Activated CD8-positive, alpha-beta memory T cell treated with anti-CD3 and anti-CD28 coated beads, Interleukin-2, amount 10 ng/mL, durations not matched to agents 7 days and 5 days (primary cell): ENCODE measurements around the gene ZNF846. TPM values are rescaled to one million over a fixed set of nuclear protein-coding genes. Genes with fewer than 3 reads are reported as not detected.
"Not testable (repeated sequence)": the region's sequence is repeated elsewhere in the genome, so short reads cannot be mapped to it uniquely, and the experiment has no call there.

Source experiments
- ATAC-seq: fragments of 150-1000 bp; cut with Tn5 transposase; one replicate; pipeline ENCODE4 v1.10.0; 2021; ENCODE audit warnings: moderate library complexity
- CTCF ChIA-PET: fragments of 350-600 bp; sonication (Branson Sonifier 250); formaldehyde crosslinking; loops from one replicate; lab custom pipeline; 2021; ENCODE audit warnings: antibody characterized with exemption; lab: Charles Lee
- DNase-seq: peaks from one replicate; pipeline ENCODE4 v3.0.0-alpha.2; 2020
- H3K27ac Mint-ChIP-seq: one replicate; pipeline ENCODE4 v1.8.0; 2021; ENCODE audit warnings: mild to moderate bottlenecking, mixed read lengths
- H3K27me3 Mint-ChIP-seq: one replicate; pipeline ENCODE4 v1.8.0; 2021; ENCODE audit warnings: mixed read lengths
- H3K36me3 Mint-ChIP-seq: one replicate; pipeline ENCODE4 v1.8.0; 2021; ENCODE audit warnings: mild to moderate bottlenecking, mixed read lengths
- H3K4me1 Mint-ChIP-seq: one replicate; pipeline ENCODE4 v1.8.0; 2021; ENCODE audit warnings: mixed read lengths
- H3K4me3 Mint-ChIP-seq: one replicate; pipeline ENCODE4 v1.8.0; 2021; ENCODE audit warnings: mild to moderate bottlenecking, moderate library complexity, mixed read lengths
- H3K9me3 Mint-ChIP-seq: one replicate; pipeline ENCODE4 v1.8.0; 2022; ENCODE audit warnings: low read depth, mixed read lengths
- total RNA-seq, 2 experiments: library from RNA; stranded (reverse); gene quantifications; one replicate each; pipeline ENCODE4 v1.2.3, GENCODE V29; 2021

Gene ZNF846
- total RNA-seq, 2 experiments from 2014 or later, result 6.0 to 9.6 TPM

GRCh38 chr19:9751446-9751845 lies 17.1 kb downstream of the ZNF846 start:
- Mint-ChIP-seq H3K27ac (no peak overlapping the region), H3K4me1 (no peaks in the 10 kb centered on the region), H3K9me3 (peaks cover 20% of the 10 kb centered on the region), H3K4me3 (no peak overlapping the region), H3K27me3 (no peaks in the 10 kb centered on the region), H3K36me3 (peaks cover 18% of the 10 kb centered on the region)
- CTCF ChIA-PET, result interaction anchor here (0.5 kb wide), 1 partner anchor 618 kb away, joined by 3 read pairs; no protein-coding TSS in a partner anchor
- no peak for ATAC-seq
- no peak for DNase-seq

DNA sequence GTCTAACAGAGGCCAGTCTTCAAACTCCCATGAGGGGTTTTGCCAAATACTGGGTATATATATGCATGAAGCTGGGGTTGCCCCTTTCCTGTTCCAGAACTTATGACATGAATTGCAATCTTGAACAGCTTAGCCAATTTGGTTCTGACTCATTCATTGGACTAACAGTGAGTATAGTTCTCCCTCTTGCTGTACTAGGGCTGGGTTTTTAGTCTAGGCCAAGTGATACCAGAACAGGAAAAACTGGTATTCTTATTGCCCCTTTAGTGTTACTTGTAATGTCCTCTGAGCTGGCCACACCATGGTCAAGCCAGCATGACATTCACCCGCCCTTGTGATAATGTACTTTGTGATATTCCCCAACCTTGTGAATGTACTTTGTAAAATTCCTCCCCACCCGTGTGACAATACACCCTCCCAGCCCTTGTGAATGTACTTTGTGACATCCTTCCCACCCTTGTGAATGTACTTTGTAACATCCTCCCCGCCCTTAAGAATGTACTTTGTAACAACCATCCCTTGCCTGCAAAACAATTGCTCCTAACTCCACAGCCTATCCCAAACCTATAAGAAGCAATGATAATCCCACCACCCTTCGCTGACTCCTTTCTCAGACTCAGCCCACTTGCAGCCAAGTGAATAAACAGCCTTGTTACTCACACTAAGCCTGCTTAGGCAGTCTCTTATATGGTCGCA lies 26.9 kb downstream of the ZNF846 start:
- Mint-ChIP-seq H3K27me3 (no peaks in the 10 kb centered on the region), H3K27ac (no peak overlapping the region), H3K36me3 (peaks cover 5% of the 10 kb centered on the region), H3K4me3 (no peak overlapping the region), H3K9me3 (peaks cover 13% of the 10 kb centered on the region), H3K4me1 (no peaks in the 10 kb centered on the region)
- no peak for ATAC-seq
- CTCF ChIA-PET, result no interaction called here
- no peak for DNase-seq

GRCh38 chr19:9735986-9736385 lies 32.6 kb downstream of the ZNF846 start:
- H3K27ac Mint-ChIP-seq, result no peak overlapping the region
- H3K36me3 Mint-ChIP-seq, result no peaks in the 10 kb centered on the region
- DNase-seq, result no peak
- no peak for ATAC-seq
- peaks cover 2% of the 10 kb centered on the region for H3K9me3 Mint-ChIP-seq
- no peaks in the 10 kb centered on the region for H3K4me1 Mint-ChIP-seq
- H3K27me3 Mint-ChIP-seq, result no peaks in the 10 kb centered on the region
- CTCF ChIA-PET, result no interaction called here
- no peak overlapping the region for H3K4me3 Mint-ChIP-seq

- H3K9me3 Mint-ChIP-seq, H3K4me1 Mint-ChIP-seq, H3K27me3 Mint-ChIP-seq, ATAC-seq, H3K36me3 Mint-ChIP-seq, H3K4me3 Mint-ChIP-seq, H3K27ac Mint-ChIP-seq, CTCF ChIA-PET, DNase-seq: not testable (repeated sequence)
Observed at GRCh38 chr19:9730056-9730455, 38.5 kb downstream of the ZNF846 start.

DNA sequence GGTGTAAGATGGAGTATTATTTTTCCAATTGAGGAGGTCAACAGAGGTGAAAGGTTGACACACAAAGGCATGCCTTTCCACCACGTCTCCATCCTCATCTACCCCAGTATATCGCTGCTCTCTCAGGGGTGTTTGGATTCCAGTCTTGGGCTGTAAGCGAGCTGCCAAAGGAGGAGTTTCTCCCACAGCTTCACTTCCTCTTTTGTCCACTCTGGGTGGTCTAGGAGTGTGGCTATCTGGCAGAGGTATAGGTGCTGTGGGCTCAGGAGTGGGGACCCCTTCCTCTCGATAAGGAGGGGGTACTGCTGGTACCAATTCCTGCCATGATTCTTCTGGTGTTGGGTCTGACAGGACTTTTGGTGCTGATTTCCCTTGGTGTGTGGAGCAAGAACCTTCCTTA lies 39.4 kb downstream of the ZNF846 start:
- Mint-ChIP-seq H3K36me3 (no peaks in the 10 kb centered on the region), H3K4me3 (no peak overlapping the region), H3K27me3 (no peaks in the 10 kb centered on the region), H3K27ac (no peak overlapping the region), H3K9me3 (peaks cover 2% of the 10 kb centered on the region), H3K4me1 (no peaks in the 10 kb centered on the region)
- DNase-seq, result no peak
- ATAC-seq, result no peak
- CTCF ChIA-PET, result no interaction called here

DNA sequence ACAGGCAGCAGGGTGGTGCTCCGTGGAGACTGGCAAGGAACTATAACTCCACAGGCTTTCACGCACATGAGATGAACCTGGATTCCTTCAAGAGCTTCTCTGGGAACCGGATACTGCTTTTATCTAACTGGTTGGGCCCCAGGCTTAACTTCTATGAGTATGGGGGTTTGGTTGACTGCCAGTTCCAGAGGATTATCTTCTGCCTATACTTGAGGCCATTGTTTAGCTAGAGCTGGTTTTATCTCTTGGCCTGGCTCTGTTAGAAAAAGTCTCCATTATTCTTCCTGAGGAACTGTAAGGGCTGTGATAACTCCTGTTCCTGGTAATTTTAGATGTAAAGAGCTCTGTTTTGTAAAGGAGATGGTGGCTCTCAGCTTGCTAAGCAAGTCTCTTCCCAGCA lies 40.9 kb downstream of the ZNF846 start:
- Mint-ChIP-seq H3K4me1 (no peaks in the 10 kb centered on the region), H3K9me3 (peaks cover 6% of the 10 kb centered on the region), H3K27me3 (no peaks in the 10 kb centered on the region), H3K36me3 (no peaks in the 10 kb centered on the region), H3K4me3 (no peak overlapping the region), H3K27ac (no peak overlapping the region)
- ATAC-seq (no peak), DNase-seq (no peak)
- CTCF ChIA-PET, result no interaction called here

DNA sequence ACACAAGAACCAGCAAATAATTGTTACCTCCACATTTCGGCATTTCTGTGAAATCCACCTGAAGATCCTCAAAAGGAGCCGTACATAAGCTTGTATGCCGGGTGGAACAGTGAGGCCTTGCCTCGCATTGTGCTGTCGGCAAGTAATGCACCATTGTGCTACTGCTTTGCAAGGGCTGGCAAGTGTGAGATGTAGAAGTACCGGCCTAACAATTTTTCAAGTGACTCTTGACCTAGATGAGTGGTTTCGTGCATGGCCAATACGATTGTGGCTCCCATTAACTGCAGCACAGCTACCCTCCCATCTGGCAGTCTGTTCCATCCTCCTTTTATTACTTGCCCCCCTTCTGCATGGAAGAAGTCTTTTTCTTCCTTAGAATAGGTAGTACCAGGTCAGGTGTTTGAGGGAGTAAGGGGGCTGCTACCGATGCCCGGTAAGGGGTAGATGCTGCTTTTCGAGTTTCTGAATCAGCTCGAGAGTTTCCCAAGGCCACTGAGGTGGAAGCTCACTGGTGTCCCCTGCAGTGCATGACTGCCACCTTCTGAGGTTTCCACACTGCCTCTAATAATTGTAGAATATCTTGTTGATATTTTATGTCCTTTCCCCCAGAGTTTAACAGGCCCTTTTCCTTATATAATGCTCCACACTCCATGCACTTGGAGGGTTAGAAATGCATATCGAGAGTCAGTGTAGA lies 42.9 kb downstream of the ZNF846 start:
- H3K36me3 Mint-ChIP-seq, H3K4me3 Mint-ChIP-seq, H3K4me1 Mint-ChIP-seq, ATAC-seq, H3K27ac Mint-ChIP-seq, H3K27me3 Mint-ChIP-seq, CTCF ChIA-PET, H3K9me3 Mint-ChIP-seq, DNase-seq: not testable (repeated sequence)

DNA sequence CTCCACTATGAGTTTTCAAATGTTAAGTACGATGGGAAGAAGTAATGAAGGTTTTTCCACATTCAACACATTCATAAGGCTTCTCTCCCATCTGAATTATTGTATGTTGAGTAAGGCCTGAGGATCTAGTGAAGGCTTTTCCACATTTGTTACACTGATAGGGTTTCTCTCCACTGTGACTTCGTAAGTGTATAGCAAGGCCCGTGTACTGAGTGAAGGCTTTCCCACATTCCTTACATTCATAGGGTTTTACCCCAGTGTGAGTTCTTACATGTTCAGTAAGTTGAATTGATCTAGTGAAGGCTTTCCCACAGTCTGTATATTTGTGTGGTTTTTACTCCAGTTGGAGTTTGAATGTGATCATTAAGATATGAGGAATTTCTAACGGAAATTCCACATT lies 44.4 kb downstream of the ZNF846 start:
- no peak overlapping the region for H3K27ac Mint-ChIP-seq
- peaks cover 1% of the 10 kb centered on the region for H3K36me3 Mint-ChIP-seq
- ATAC-seq, result no peak

DNA sequence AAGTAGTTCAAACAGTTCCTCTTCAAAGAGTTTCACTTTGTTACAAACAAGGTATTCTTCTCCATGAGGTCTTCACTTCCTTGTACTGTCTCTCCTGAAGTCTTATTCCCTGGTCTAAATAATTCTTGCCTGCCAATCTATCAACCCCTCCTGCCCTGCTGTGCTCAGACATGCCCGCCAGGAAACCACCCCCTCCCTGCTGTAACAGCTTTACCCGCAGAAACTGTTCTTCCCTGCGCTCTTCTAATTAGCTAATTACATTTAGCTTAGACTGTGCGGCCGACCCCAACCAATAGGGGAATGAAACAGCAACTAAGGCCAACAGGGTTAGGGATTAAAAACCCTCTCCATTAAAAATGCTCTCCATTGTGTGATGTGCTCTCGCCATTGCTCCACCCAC lies 46.7 kb downstream of the ZNF846 start:
- peaks cover 4% of the 10 kb centered on the region for H3K4me1 Mint-ChIP-seq

More for the DNA sequence above, 44.4 kb downstream of the ZNF846 start:
- H3K27me3 Mint-ChIP-seq, result no peaks in the 10 kb centered on the region
- H3K9me3 Mint-ChIP-seq, result peaks cover 6% of the 10 kb centered on the region
- no peak overlapping the region for H3K4me3 Mint-ChIP-seq
- CTCF ChIA-PET, result no interaction called here
- peaks cover 4% of the 10 kb centered on the region for H3K4me1 Mint-ChIP-seq
- DNase-seq, result no peak

DNA sequence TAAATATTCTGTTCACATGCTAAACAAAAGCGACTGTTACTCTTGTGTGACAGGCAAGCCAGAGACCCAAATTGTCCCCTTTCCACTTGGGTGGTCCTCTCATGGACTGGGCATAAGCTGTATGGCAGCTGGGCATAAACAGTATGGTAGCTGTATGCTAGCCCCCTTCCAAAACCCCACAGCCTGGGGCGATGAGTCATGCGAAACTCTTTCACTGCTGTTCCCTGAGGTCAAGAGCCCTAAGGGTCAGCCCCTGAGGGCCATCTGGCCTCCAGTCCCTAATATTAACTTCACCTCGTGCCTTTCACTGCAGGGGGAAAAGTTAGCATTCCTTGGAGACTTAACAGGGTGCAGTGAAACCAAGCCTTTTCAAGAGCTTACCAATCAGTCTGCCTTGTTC lies 48.0 kb downstream of the ZNF846 start:
- H3K36me3 Mint-ChIP-seq, result peaks cover 1% of the 10 kb centered on the region
- CTCF ChIA-PET, result no interaction called here
- H3K9me3 Mint-ChIP-seq, result peaks cover 9% of the 10 kb centered on the region
- peaks cover 4% of the 10 kb centered on the region for H3K27me3 Mint-ChIP-seq
- ATAC-seq, result no peak
- H3K27ac Mint-ChIP-seq, result no peak overlapping the region
- H3K4me3 Mint-ChIP-seq, result no peak overlapping the region
- peaks cover 4% of the 10 kb centered on the region for H3K4me1 Mint-ChIP-seq
- no peak for DNase-seq

More for the DNA sequence above, 46.7 kb downstream of the ZNF846 start:
- Mint-ChIP-seq H3K9me3 (peaks cover 9% of the 10 kb centered on the region), H3K27ac (no peak overlapping the region), H3K4me3 (peak overlapping the region; percentile 2), H3K27me3 (peaks cover 4% of the 10 kb centered on the region), H3K36me3 (peaks cover 1% of the 10 kb centered on the region)
- ATAC-seq (no peak), DNase-seq (no peak)
- CTCF ChIA-PET, result no interaction called here

DNA sequence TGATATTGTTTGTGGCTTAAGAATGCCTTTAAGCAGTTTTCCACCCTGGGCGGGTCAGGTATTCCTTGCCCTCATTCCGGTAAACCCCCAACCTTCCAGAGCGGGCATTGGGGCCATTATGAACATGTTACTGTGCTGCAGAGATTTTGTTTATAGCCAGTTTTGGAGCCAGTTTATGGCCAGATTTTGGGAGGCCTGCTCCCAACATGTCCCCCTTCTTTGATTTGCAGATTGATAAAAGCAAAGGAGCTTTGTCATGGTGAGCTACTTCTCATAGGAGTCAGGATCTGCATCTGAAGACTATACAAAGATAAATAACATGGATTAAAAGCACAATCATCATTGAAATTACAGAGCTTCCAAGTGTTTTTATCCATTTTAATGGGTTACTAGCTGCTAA lies 56.7 kb downstream of the ZNF846 start:
- no peaks in the 10 kb centered on the region for H3K36me3 Mint-ChIP-seq
- no peak overlapping the region for H3K27ac Mint-ChIP-seq
- DNase-seq (no peak), ATAC-seq (no peak)
- CTCF ChIA-PET, result interaction anchor here (1.0 kb wide), 1 partner anchor 12 kb away, joined by 3 read pairs; no protein-coding TSS in a partner anchor
- H3K4me1 Mint-ChIP-seq, result no peaks in the 10 kb centered on the region
- peaks cover 14% of the 10 kb centered on the region for H3K9me3 Mint-ChIP-seq
- H3K27me3 Mint-ChIP-seq, result peaks cover 10% of the 10 kb centered on the region
- no peak overlapping the region for H3K4me3 Mint-ChIP-seq

- H3K36me3 Mint-ChIP-seq, result no peaks in the 10 kb centered on the region
- peaks cover 4% of the 10 kb centered on the region for H3K27me3 Mint-ChIP-seq
- no peak overlapping the region for H3K27ac Mint-ChIP-seq
- no peaks in the 10 kb centered on the region for H3K4me1 Mint-ChIP-seq
- H3K9me3 Mint-ChIP-seq, result peaks cover 14% of the 10 kb centered on the region
- DNase-seq (no peak), ATAC-seq (no peak)
- CTCF ChIA-PET, result no interaction called here
- no peak overlapping the region for H3K4me3 Mint-ChIP-seq
Observed at GRCh38 chr19:9709305-9709704, 59.2 kb downstream of the ZNF846 start.

GRCh38 chr19:9705836-9706235 lies 62.7 kb downstream of the ZNF846 start:
- Mint-ChIP-seq H3K27me3 (no peaks in the 10 kb centered on the region), H3K36me3 (peaks cover 4% of the 10 kb centered on the region)

DNA sequence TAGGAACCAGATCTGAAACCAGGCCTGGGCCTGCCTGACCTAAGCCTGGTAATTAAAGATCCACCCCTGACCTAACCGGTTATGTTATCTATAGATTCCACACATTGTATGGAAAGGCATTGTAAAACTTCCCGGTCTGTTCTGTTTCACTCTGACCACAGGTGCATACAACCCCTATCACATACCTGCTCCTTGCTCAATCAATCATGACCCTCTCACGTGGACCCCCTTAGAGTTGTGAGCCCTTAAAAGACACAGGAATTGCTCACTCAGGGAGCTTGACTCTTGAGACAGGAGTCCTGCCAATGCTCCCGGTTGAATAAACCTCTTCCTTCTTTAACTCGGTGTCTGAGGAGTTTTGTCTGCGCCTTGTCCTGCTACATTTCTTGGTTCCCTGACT lies 66.4 kb downstream of the ZNF846 start:
- H3K4me1 Mint-ChIP-seq, result peaks cover 11% of the 10 kb centered on the region
- CTCF ChIA-PET, result no interaction called here
- no peak for DNase-seq
- H3K36me3 Mint-ChIP-seq, result peaks cover 4% of the 10 kb centered on the region
- H3K4me3 Mint-ChIP-seq, result peak overlapping the region; percentile 29
- H3K9me3 Mint-ChIP-seq, result peaks cover 12% of the 10 kb centered on the region
- no peak for ATAC-seq
- no peak overlapping the region for H3K27ac Mint-ChIP-seq
- no peaks in the 10 kb centered on the region for H3K27me3 Mint-ChIP-seq

More at GRCh38 chr19:9705836-9706235, 62.7 kb downstream of the ZNF846 start:
- Mint-ChIP-seq H3K27ac (no peak overlapping the region), H3K9me3 (peaks cover 15% of the 10 kb centered on the region), H3K4me3 (no peak overlapping the region), H3K4me1 (peaks cover 11% of the 10 kb centered on the region)
- ATAC-seq (no peak), DNase-seq (no peak)
- CTCF ChIA-PET, result no interaction called here
